ENCODE data around the gene ANP32E.
"Not testable (repeated sequence)": the region's sequence is repeated elsewhere in the genome, so short reads cannot be mapped to it uniquely, and the experiment has no call there.

- TF ChIP-seq CTCF (IDR thresholded peaks at IDR 0.05 in 4 of 5, conservative IDR thresholded peaks at IDR 0.05 in 1 of 5); POLR2A (IDR thresholded peaks at IDR 0.05): not testable (repeated sequence)
These were observed 7.7 kb downstream of the ANP32E start for GRCh38 chr1:150228246-150228645.
